HG03442 (cell line): ENCODE measurements around the gene TUBA4B.

Source experiments
- ATAC-seq: cut with Tn5 transposase; IDR thresholded peaks from one replicate; pipeline ENCODE4 v1.9.1; 2021; ENCODE audit warnings: mild to moderate bottlenecking, moderate library complexity; ENCODE audit not compliant: unreplicated experiment

The TUBA4B gene

GRCh38 chr2:219289537-219290361 lies 36.7 kb downstream of the TUBA4B start:
- ATAC-seq, result no peak

DNA sequence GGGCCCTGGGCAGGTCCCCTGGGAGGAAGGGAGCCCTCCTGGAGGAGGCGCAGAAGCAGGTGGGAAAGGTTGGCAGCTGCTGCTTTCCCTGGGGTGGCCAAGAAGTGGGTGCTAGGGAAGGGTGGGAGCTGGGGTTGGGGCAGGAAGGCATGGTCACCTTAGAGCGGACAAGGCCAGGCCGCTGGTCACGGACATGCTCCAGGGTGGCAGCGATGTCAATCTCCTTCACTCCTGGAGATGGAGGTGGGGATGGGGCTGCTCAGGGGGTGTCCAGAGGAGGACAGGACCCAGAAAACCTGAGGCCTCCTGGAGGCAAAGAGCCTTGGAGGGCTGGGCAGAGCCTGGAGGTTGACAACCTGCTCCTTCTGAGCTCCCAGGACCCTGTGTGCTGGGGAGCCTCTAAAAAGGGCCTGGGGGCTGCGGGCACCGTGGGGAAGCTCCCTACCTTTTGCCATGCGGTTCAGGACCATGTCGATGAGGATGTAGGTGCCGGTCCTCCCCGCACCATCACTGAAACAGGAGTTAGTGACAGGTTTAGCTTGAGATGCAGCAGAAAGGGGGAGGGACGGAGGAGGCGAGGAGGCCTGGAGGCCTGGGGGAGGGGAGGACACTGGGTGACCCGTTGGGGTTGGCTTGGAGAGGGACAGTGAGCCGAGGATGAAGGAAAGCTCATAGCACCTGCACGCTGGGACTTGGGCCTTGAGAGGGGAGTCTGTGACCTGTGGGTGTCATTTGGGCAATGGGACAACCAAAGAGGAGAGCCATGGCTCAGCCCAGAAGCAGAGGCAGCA lies 37.5 kb downstream of the TUBA4B start:
- no peak for ATAC-seq

DNA sequence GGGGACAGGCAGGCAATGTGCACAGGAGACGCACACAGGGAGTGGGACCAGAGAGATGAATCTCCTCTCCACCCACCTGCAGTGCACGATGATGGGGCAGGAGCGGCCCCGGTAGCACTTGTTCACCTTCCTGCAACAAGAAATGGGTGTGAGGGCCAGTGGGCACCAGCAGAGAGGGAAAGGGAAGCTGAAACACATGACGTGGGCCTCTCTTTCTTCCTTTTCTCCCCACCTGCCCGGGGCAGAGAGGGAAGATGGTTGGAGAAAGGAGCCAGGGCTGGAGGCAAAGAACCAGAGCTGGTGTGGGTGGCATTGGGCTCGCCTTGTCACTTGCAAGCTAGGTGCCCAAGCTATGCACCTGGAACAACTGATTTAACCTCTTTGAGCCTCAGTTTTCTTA lies 38.4 kb downstream of the TUBA4B start:
- ATAC-seq, result no peak

GRCh38 chr2:219291910-219292490 lies 39.0 kb downstream of the TUBA4B start:
- no peak for ATAC-seq

DNA sequence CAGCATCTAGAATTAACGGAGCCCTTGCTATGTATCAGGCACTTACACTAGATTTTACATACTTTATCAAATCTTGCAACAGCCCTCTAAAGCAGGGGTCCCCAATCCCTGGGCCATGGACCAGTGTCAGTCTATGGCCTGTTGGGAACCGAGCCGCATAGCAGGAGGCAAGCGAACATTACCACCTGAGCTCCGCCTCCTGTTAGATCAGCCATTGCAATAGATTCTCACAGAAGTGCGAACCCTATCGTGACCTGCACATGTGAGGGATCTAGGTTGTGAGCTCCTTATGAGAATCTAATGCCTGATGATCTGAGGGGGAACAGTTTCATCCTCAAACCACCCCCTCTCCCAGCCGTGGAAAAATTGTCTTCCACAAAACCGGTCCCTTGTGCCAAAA lies 39.6 kb downstream of the TUBA4B start:
- no peak for ATAC-seq

GRCh38 chr2:219293736-219294231 lies 40.7 kb downstream of the TUBA4B start:
- no peak for ATAC-seq

- ATAC-seq, result peak; percentile 82
Observed at GRCh38 chr2:219294356-219295351, 41.6 kb downstream of the TUBA4B start.

GRCh38 chr2:219296142-219296541 lies 43.1 kb downstream of the TUBA4B start:
- no peak for ATAC-seq

GRCh38 chr2:219296631-219297391 lies 43.8 kb downstream of the TUBA4B start:
- no peak for ATAC-seq

- ATAC-seq, result no peak
Observed at GRCh38 chr2:219297766-219298456, 44.9 kb downstream of the TUBA4B start.

DNA sequence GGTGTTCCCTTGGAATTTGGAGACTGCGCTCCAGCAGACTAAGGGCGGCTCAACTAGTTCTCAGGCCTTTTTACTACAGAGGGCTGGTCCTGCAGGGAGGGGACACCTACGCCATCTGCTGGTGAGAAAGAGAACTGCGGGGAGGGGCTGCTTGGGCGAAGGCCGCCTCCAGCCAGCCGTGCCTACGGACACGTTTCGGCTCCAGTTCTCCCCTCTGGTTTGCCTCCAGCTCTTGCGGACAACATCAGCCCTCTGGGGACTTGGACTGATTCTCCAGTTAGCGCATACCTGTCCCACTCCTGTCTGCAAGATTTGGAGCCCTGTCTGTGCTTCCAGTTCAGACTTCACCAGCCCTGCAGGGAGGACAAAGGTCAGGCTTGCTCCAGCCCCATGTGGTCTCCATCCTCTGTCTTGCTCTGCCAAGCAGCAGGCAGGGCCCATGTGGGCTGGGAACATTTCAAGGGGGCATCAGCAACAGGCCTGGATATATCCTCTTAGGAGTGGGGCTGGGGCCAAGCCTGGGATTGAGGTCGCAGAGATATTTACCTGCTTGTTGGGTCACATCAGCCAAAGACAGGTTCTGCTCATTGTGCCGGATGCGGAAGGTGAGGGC lies 45.8 kb downstream of the TUBA4B start:
- ATAC-seq, result peak; percentile 52

DNA sequence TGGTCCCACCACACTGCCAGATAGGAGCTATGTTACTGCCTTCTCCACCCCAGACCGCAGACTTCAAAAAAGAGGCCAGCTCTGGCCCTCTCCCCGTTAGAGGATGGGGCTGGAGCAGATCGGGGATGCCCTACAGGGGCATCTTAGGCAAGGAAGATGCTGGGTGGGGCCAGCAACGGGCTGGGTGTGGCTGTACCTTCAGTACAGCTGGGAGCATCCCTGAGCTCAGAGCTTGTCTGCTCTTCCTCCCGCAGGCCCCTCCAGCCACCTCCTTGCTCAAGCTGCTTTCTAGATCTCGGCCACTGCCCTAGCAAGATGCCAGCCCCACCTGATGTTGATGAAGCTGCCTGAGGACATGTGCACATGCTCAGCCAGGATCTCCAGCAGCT lies 46.3 kb downstream of the TUBA4B start:
- ATAC-seq, result no peak

DNA sequence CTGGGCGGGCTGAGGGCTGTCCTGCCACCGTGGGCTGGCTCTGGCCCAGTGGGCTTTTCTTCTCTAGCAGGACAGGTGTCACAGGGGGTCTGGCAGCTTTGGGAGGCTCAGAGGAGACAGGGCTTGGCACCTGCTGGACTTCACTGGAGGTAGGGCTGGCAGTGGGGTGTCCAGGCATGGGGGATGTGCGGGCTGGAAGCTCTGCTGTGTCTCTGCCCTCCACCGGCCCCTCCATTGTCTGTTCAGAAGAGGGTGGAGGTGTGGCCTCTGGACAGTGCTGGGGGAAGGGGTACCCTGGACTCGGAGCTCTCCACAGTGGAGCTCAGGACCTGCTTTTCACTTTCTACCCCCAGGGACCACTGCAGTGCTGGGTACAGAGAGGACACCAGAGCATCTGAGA lies 47.0 kb downstream of the TUBA4B start:
- no peak for ATAC-seq

DNA sequence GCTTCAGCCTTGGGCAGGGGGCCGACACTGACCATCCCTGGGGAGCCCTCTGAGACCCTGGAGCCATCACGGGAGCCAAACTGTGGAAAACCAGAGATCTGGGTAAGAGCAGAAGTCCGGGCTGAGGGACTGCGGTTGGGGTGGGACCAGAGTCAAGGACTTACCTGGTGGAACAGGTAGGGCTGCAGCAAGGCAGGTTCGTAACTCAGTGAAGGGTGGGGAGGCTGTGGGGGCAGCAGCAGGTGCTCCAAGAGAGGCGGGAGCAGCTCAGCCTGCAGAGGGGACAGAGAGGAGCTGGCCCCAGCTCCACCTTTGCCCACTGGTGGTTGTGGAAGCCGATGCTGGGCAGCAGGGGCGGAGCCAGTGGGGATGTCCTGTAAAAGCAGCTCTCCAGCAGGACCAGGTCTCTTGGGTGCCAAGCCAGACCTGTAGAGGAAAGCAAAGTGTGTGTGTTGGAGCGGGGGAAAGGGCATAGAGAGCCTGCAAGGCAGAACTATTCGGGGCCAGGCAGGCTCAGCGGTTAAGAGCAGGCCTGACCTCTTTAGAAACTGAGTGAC lies 49.4 kb downstream of the TUBA4B start:
- ATAC-seq, result no peak

DNA sequence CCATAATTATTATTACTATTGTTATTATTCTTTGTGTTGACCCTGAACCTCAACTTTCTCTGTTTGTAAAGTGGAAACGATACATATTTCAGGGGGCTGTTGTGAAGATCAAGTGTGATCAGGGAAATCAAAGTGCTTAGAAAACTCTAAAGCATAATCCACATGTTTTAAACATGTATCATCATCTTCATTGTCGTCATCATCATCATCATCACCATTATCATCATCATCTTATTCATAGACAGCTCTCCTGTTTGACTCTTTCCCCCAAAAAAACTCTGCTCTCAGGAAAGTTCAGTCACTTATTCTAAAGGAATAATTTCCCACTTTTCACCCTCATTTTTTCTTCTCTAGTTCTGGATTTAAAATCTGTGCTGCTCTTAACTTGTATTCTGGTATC lies 51.2 kb downstream of the TUBA4B start:
- no peak for ATAC-seq

- no peak for ATAC-seq
Observed at GRCh38 chr2:219306047-219306446, 53.0 kb downstream of the TUBA4B start.

DNA sequence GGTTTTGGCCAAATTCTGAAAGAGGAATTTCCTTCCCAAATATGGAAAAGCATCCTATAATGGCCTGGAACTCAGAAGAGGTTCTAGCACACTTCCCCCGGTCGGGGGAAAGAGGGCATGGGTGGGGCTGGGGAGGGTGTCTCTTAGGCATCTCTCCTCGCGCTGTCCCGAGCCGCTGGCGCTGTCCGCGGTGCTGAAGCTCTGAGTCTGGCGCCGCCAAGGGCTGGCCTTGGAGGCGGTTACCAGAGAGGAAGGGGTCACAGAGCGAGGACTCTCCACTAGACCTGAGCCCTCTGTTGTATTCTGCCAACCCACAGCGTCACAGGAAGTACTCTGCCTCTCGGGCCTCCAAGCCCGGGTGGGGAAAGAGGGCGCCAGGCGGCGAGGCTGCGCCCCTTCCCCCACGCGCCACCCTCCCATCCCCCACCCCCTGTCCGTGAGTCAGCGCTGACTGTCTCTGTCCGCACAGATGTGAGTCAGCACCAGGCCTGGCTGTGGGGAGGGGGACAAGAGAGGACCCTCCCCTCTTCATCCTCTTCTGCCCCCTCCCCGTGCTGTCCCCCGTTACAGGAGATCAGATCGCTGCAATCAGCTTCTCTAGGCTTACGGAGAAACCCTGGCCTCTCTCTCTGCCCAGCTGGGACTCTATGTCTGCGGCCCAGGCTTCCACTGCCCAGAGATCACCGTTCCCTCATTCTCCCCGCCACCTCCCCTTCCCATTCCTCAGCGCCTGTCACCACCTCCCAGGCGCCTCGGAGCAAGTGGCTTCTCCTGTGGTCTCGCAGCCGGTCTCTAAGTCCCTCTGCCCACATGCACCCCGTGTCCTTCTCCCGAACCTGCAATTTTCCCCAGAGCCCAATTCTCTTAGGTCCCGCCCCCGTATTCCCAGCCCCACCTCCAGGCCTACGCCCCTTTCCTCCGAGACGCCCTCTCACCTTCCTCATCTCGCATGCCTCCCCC lies 55.4 kb downstream of the TUBA4B start:
- no peak for ATAC-seq
